ENCODE data around the gene MYBPC1. TPM values are rescaled to one million over a fixed set of nuclear protein-coding genes. Genes with fewer than 3 reads are reported as not detected.

MYBPC1 gene
- polyA plus RNA-seq, 1 of the 3 experiments (the other 2 are of a cell fraction), result not detected

DNA sequence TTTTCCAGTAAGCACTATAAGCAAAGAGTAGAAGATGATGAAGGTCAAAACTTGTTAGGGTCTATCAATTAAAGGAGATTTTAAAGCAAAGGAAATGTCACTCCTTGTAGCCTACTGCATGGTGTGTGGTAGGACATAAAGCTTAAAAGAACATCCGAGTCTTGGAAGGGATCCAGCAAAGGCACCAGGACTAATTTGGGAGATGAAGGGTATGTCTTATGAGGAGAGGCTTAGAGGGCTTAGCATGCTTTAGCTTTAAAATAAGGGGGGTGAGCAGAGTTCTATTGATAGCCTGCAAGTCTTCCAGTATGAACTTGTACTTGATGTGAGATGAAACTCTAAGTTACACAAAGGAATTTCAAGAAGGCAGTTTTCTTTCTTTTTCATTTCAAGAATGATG is 11.8 kb upstream of the MYBPC1 start (continued):
- TF ChIP-seq, protein P1, sequence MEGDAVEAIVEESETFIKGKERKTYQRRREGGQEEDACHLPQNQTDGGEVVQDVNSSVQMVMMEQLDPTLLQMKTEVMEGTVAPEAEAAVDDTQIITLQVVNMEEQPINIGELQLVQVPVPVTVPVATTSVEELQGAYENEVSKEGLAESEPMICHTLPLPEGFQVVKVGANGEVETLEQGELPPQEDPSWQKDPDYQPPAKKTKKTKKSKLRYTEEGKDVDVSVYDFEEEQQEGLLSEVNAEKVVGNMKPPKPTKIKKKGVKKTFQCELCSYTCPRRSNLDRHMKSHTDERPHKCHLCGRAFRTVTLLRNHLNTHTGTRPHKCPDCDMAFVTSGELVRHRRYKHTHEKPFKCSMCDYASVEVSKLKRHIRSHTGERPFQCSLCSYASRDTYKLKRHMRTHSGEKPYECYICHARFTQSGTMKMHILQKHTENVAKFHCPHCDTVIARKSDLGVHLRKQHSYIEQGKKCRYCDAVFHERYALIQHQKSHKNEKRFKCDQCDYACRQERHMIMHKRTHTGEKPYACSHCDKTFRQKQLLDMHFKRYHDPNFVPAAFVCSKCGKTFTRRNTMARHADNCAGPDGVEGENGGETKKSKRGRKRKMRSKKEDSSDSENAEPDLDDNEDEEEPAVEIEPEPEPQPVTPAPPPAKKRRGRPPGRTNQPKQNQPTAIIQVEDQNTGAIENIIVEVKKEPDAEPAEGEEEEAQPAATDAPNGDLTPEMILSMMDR (IDR thresholded peaks at IDR 0.05), result no peak
- TF ChIP-seq NFIC (IDR thresholded peaks at IDR 0.05; ENCODE audit: borderline replicate concordance) (no peak), NRF1 (IDR thresholded peaks at IDR 0.05; ENCODE audit: low read depth, low read length) (no peak), RFX5 (IDR thresholded peaks at IDR 0.05; ENCODE audit: low read length) (no peak), SMC3 (IDR thresholded peaks at IDR 0.05; ENCODE audit: low read depth, low read length) (no peak), FOXM1 (IDR thresholded peaks at IDR 0.05; ENCODE audit: low read depth) (no peak), TEAD4 (IDR thresholded peaks at IDR 0.05; ENCODE audit: borderline replicate concordance, insufficient read depth) (no peak)
- TF ChIP-seq, protein P2, sequence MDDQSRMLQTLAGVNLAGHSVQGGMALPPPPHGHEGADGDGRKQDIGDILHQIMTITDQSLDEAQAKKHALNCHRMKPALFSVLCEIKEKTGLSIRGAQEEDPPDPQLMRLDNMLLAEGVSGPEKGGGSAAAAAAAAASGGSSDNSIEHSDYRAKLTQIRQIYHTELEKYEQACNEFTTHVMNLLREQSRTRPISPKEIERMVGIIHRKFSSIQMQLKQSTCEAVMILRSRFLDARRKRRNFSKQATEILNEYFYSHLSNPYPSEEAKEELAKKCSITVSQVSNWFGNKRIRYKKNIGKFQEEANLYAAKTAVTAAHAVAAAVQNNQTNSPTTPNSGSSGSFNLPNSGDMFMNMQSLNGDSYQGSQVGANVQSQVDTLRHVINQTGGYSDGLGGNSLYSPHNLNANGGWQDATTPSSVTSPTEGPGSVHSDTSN (IDR thresholded peaks at IDR 0.05), result no peak
- TF ChIP-seq, protein P3, sequence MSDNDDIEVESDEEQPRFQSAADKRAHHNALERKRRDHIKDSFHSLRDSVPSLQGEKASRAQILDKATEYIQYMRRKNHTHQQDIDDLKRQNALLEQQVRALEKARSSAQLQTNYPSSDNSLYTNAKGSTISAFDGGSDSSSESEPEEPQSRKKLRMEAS (IDR thresholded peaks at IDR 0.05; ENCODE audit: low read depth), result no peak
- TF ChIP-seq, protein P4, sequence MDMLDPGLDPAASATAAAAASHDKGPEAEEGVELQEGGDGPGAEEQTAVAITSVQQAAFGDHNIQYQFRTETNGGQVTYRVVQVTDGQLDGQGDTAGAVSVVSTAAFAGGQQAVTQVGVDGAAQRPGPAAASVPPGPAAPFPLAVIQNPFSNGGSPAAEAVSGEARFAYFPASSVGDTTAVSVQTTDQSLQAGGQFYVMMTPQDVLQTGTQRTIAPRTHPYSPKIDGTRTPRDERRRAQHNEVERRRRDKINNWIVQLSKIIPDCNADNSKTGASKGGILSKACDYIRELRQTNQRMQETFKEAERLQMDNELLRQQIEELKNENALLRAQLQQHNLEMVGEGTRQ (IDR thresholded peaks at IDR 0.05; ENCODE audit: borderline replicate concordance, low read depth, low read length), result no peak
- TF ChIP-seq, protein P5, sequence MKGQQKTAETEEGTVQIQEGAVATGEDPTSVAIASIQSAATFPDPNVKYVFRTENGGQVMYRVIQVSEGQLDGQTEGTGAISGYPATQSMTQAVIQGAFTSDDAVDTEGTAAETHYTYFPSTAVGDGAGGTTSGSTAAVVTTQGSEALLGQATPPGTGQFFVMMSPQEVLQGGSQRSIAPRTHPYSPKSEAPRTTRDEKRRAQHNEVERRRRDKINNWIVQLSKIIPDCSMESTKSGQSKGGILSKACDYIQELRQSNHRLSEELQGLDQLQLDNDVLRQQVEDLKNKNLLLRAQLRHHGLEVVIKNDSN (IDR thresholded peaks at IDR 0.05; ENCODE audit: borderline replicate concordance, low read depth), result no peak

DNA sequence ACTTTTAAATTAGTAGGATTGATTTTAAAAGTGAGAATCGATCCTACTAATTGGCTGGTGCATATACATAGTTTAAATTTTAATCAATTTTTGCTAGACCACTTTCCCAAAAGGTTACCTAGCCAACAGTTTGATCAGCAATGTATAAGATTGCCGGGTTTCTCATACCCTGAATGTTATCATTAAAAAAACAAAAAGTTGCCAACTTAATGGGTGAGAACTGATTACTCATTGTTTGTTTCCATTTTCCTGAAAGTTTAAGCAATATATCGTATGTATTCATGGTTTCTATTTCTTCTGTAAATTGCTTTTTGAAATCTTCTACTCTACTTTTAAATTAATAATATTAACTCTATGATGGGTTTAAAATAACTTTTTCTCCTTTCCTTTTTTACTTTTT is 4.4 kb upstream of the MYBPC1 start:
- TF ChIP-seq, protein P3 (IDR thresholded peaks at IDR 0.05; ENCODE audit: low read depth), result no peak
- no peak for TF ChIP-seq JUND (IDR thresholded peaks at IDR 0.05)
- TF ChIP-seq POLR2AphosphoS5 (IDR thresholded peaks at IDR 0.05; ENCODE audit: low read depth, low read length), result no peak
- no peak for TF ChIP-seq MXI1 (IDR thresholded peaks at IDR 0.05; ENCODE audit: low read depth, low read length)
- no peak for TF ChIP-seq ELF1 (IDR thresholded peaks at IDR 0.05)
- TF ChIP-seq RFX5 (IDR thresholded peaks at IDR 0.05; ENCODE audit: low read length), result no peak
- TF ChIP-seq, protein P1 (IDR thresholded peaks at IDR 0.05), result no peak
- no peak for TF ChIP-seq TEAD4 (IDR thresholded peaks at IDR 0.05; ENCODE audit: borderline replicate concordance, insufficient read depth)
- no peak for TF ChIP-seq GATA2 (CRISPR knock-in tag; IDR thresholded peaks at IDR 0.05)
- TF ChIP-seq EZH2phosphoT487 (IDR thresholded peaks at IDR 0.05; ENCODE audit: borderline replicate concordance, low read depth), result no peak
- TF ChIP-seq MEF2A (IDR thresholded peaks at IDR 0.05; ENCODE audit: borderline replicate concordance, low read depth), result no peak
- no peak for TF ChIP-seq NFIC (IDR thresholded peaks at IDR 0.05; ENCODE audit: borderline replicate concordance)
- TF ChIP-seq, protein P2 (IDR thresholded peaks at IDR 0.05), result no peak
- Histone ChIP-seq H3K79me2 (ENCODE audit: insufficient read depth) (no peaks in the 10 kb centered on the region), H2AFZ (ENCODE audit: low read depth) (no peak overlapping the region), H3K9me2 (no peaks in the 10 kb centered on the region), H3K27ac (ENCODE audit: low read depth in 2 of 2, low read length in 1 of 2) (no peak overlapping the region), H4K20me1 (ENCODE audit: insufficient read depth) (no peaks in the 10 kb centered on the region), H3K4me1 (ENCODE audit: control insufficient read depth in 1 of 2, insufficient read depth in 2 of 2, low read depth in 1 of 2, low read length in 1 of 2) (no peaks in the 10 kb centered on the region), H3K27me3 (ENCODE audit: insufficient read depth) (peaks cover 6% of the 10 kb centered on the region; the same call in 1 of the 2 replicates), H3K36me3 (replicated peaks in 1 of 2; ENCODE audit: control insufficient read depth in 1 of 2, insufficient read depth in 2 of 2, low read length in 1 of 2) (no peaks in the 10 kb centered on the region), H3K4me2 (no peak overlapping the region), H3K4me3 (ENCODE audit: low read depth in 2 of 2, low read length in 1 of 2) (no peak overlapping the region), H3K9me3 (no peaks in the 10 kb centered on the region), H3F3A (replicated peaks; ENCODE audit: insufficient read depth) (no peaks in the 10 kb centered on the region), H3K9ac (no peak overlapping the region)
- no peak for DNase-seq
- 2% methylated on average over 3 of the region's 3 CpGs for WGBS (ENCODE audit: low lambda C conversion rate)
- ChIA-PET POLR2A (no interaction called here), CTCF (no interaction called here)

Data from SK-N-SH (cell line).